Measurements from ENCODE around the gene KCNN3.

DNA sequence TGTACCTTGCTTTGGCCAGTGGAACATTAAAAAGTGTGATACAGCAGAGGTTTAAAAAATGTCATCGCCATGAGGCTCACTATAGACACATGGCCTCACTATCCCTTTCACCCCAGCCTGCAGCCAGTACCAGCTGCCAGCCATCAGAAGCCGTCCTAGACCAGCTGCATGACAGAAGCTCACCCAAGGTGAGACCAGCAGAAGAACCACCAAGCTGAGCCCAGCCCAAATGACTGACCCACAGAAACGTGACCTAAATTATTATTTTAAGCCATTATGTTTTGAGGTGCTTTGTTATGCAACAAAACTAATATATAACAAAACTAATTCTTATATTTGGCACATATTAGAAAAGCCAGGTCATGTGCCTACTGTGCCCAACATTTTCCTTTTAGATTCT lies 91.1 kb downstream of the KCNN3 start:
- TF ChIP-seq POLR2A (IDR thresholded peaks at IDR 0.05; ENCODE audit: extremely low read depth, insufficient read length) = no peak
- TF ChIP-seq, protein P1, sequence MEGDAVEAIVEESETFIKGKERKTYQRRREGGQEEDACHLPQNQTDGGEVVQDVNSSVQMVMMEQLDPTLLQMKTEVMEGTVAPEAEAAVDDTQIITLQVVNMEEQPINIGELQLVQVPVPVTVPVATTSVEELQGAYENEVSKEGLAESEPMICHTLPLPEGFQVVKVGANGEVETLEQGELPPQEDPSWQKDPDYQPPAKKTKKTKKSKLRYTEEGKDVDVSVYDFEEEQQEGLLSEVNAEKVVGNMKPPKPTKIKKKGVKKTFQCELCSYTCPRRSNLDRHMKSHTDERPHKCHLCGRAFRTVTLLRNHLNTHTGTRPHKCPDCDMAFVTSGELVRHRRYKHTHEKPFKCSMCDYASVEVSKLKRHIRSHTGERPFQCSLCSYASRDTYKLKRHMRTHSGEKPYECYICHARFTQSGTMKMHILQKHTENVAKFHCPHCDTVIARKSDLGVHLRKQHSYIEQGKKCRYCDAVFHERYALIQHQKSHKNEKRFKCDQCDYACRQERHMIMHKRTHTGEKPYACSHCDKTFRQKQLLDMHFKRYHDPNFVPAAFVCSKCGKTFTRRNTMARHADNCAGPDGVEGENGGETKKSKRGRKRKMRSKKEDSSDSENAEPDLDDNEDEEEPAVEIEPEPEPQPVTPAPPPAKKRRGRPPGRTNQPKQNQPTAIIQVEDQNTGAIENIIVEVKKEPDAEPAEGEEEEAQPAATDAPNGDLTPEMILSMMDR (IDR thresholded peaks at IDR 0.05; ENCODE audit: low read depth, low read length) = no peak
